Measurements from ENCODE around the gene ANXA5.

The ANXA5 gene

DNA sequence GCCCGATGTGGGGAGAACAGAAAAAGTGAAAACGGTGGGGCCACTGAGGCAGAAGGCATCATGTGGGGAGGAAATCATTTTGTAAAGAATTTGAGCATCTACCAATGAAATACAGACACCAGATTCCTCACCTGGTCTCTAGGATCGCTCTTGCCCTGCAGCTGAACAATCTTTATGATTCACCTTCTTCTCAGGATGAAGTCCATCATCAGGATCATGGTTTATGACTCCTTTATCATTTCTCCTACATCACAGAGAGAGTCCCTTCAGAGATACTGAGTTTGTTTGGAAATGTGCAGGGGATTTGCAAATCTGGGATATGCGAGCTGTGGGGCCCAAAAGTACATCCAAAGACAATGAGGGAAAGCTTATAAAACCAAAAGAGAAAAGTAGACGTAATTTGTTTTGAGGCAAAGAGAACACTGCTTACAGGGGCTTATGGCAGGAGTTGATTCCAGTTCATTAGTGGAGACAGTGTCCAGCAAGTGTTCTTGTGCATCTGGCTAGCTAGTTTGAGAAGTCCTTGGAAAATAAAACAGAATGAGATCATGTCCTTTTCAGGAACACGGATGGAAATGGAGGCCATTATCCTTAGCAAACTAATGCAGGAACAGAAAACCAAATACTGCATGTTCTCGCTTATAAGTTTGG lies 15.3 kb upstream of the ANXA5 start:
- no peak for DNase-seq (ENCODE audit: low read depth)

DNA sequence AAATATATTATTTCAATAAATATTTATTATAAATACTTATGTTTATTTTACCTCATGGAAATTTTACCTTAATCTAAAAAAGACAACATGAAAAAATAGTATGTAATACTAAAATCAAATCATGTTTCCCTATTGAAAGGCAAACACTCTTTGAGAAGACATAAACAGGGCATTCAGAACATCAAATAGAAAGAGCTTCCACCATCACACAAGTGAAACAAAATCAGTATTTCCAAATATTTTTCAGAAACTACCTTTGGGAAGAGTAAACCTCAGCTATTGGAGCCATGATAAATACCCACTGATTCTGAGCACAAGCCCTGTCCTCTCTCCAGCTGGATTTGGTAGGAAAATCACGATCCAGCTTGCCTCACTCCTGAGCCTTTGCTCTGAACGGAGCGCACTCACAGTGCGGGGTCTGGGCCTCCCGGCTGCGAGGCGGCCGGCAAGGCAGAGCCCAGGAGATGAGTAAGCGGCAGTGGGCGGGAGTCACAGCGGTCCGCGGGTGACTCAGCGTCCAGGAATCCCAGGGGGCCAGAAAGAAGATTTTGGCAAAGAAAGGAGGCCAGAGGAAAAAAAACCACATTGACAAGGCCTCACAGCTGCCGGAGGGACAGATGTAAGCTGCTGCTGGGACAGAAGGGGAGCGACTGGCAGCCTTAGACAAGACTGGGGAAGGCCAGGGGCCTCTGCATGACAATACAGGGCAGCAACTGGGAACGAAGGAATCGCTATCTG lies 14.7 kb upstream of the ANXA5 start:
- DNase-seq (ENCODE audit: low read depth): peak; percentile 22

DNA sequence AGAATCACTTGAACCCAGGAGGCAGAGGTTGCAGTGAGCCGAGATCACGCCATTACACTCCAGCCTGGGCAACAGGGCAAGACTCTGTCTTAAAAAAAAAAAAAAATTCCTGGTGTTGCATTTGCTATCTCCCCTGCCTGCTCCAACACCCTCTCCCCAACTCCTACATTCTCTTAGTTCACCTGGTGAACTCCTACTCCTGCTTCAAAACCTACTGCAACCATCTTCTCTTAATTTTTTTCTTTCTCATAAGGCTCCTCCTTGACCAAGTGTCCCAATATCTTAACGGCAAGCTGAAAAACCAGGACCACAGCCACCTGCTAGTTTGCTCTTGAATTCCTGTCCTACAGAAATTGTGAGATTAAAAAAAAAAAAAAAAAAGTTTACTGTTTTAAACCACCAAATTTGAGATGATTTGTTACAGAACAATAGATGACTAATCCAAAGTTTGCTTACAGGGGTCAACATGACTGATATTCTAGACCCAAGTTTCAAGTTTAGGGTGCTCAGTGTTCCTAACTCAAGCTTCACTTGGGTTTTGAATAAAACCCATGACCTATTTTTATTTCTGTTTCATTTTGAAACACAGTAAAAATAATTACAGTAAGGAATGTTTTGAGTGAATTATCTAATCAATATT lies 13.1 kb upstream of the ANXA5 start:
- DNase-seq (ENCODE audit: low read depth): no peak

DNA sequence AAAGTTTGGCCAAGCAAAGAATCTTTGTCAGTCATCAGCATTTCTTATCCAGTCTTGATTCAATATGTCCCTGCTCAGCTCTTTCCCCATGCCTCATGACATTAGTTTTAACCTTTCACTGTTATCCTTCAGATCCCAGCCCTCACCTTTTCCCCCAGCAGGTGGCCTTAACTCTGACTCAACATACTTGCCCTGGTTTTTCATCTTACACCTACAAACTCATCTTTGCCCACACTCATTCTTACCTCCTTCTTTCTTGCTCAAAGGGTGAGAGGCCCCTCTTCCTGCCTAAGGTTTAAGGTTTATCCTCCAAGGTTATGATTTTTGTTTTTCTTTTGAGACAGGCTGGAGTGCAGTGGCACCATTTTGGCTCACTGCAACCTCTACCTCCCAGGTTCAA lies 10.6 kb upstream of the ANXA5 start:
- DNase-seq (ENCODE audit: low read depth): no peak

DNA sequence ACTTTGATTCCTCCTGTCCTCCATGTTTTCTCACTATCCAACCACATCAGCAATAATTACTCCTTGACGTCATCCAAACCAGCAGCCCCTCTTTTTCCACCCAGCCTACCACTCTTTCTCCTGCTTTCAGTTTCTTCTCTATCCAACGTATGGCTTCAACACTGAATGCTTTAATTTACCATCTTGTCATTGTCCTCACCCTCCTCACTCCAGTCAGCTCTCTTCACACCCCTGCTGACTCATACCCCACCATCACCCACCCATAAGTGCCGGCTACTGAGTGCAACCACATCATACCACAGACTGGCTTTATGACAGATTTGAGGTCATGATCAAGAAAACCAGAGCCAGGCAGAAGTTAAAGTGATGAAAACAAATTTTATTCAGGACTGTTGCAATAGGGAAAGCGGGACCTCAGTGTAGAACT lies 9.8 kb upstream of the ANXA5 start:
- DNase-seq (ENCODE audit: low read depth): peak; percentile 56

DNA sequence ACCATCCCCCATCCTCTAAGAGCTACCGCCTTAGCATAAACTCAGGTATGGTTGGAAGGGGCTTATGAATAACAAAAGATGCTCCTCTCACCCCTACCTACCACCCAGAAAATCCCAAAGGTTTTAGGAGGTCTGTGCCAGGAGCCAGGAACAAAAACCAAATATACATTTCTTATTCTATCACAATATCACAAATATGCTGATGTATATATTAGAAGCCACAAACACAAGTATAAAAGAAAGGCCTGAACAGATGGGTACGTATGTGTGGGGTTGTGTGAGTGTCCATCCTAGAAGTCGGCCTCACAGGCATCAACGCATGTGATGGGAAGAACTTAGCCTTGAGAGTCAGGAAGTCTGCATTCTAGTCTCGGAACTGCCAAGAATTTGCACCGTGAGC lies 8.7 kb upstream of the ANXA5 start:
- no peak for DNase-seq (ENCODE audit: low read depth)

DNA sequence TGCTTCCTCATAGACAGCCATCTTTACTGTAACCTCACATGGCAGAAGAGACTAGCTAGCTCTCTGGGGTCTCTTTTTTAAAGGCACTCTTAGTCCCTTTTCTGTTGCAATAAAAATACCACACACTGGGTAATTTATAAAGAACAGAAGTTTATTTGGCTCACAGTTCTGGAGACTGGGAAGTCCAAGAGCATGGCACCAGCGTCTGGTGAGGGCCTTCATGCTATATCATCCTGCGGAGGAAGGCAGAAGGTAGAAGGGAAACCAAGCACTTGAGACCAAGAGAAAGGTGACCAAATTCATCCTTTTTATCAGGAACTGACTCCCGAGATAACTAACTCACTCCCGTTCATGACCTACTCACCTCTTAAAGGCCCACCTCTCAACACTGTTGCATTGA lies 5.4 kb upstream of the ANXA5 start:
- no peak for DNase-seq (ENCODE audit: low read depth)

DNA sequence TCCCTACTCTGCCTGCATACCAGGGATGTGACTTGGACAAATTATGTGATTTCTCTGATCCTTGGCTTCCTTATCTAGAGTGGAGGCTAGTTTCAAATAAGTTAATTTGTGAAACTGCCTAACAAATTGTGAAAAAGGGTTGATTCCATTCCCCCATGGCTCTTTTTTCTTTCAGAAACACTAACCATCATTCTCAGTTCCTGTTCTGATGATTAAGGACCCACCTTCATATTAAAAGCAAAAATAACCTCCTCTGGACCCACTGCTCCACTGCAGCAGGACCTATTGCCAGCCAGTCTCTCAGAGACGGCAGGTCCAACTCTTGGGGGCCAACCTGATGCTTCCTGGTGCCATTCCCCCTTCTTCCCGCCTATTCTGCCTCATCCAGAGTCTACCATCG lies 4.5 kb upstream of the ANXA5 start:
- no peak for DNase-seq (ENCODE audit: low read depth)

DNA sequence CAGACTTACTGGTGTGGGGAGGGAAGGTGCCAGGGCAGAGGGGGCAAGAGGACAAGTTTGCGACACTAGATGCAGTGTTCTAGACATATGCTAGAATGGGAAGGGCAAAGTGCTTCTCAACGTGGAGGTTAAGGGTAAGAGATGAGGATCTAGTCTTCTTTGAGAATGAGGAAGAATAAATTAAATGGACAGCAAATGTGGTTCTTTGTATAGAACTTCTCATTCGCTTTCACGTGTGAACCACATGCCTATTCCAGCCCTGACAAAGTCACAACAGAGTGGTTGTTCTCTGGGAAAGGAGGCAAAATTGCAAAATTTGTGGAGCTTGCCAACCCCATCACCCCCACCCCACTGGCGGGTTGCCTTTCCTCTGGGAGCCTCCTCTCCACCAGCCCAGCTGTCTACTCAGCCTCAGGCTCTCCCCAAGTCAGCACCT lies 1.5 kb upstream of the ANXA5 start:
- DNase-seq (ENCODE audit: low read depth): no peak

DNA sequence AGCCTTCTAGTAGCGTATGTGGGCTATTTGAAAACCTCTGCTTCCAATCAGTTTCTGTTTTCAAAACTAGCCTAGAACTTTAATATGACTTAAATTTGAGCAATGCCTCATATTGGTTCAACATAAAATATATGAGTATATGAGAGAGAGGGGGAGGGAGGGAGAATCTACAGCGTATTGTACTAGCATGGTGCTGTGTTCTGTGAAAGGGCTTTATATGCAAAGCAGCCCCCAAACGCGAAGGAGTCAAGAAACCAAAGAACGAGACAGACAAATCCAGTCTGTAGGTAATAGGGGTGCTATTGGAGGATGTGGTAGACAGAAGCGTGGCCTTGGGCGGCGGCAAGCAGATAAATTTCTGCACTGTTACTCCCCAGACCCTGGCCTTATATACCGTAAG lies 784 bp upstream of the ANXA5 start:
- no peak for DNase-seq (ENCODE audit: low read depth)

DNA sequence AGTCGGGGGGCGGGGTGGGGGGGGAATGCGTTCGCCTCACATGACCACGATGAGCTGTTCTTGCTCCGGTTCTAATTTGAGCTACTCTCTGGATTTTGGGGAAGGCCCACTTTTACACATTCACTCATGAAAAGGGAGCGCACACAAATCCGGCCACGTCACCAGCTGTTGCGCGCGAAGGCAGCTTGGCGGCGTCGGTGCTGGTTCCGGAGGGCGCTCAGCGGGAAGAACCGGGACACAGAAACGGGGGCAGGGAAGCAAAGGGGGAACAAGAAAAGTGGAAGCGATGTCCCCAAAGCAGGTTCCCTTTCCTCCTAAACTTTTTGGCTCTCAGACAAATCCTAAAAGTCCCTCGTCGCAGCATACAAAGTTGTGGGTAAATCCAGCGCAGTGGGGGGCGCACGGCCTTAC lies 605 bp downstream of the ANXA5 start:
- DNase-seq (ENCODE audit: low read depth): peak; percentile 40

DNA sequence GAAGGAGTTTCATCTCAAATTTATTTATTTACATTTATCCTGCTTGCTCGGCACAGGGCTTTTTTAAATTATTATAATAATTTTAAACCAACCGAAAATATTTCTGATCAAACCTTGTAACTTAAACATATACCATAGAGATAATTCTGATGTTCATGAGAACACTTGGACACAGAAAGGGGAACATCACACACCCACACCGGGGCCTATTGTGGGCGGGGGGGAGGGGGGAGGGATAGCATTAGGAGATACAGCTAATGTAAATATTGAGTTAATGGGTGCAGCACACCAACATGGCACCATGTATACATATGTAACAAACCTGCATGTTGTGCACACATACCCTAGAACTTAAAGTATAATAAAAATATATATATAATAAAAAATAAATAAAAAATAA lies 2.9 kb downstream of the ANXA5 start:
- no peak for DNase-seq (ENCODE audit: low read depth)

DNA sequence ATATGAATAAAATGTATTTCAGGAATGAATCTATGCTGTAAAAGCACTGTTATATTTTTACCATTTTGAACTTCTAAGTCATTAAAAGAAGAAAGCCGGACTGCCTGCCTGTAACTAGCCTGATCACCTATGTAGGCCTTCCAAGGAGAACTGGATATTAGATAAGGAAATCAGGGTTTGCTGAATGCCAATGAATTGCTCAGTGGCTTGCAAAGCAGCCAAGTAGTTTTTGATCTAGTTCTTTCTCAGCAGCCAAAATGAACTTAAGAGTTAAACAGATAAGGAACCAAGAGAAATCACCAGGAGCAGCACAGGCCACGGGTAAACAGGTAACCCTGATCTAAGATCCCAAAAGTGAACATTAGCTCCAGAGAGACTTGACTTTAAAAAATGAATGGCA lies 3.3 kb downstream of the ANXA5 start:
- DNase-seq (ENCODE audit: low read depth): no peak

DNA sequence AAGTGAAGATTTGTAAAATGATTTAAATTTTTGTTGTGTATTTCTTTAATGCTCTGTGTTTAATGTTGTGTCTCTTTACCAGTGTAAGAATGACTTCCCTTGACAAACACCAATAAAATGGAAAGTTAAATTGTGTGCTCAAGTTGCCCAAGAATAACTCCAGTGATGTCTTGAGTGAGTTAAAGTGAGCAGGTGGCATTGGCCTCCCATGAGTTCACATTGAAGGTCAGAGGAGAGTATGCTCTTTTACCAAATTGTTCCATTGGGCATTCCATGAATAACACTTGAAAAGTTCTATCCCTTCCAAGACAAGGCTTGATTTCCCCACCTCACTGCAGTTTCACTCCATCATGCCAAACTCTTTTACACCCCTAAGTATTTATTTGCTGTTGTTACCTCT lies 4.5 kb downstream of the ANXA5 start:
- no peak for DNase-seq (ENCODE audit: low read depth)

DNA sequence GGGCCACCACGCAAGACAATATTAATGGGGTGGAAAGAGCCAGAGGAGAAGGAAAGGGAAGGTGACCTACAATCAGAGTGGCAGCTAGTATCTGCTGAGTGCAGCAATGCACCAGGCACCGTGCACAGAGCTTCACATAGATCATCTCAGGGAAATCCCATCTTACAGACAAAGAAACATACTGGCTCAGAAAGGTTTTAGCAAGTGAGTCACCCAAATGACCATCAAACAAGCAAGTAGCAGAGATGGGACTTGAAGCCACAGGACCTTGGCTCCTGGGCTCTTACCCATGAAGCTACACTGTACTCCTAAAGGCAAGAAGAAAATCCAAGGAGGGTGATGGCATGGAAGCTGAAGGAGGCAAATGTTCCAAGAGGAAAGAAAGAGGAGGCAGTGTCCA lies 6.8 kb downstream of the ANXA5 start:
- DNase-seq (ENCODE audit: low read depth): no peak

DNA sequence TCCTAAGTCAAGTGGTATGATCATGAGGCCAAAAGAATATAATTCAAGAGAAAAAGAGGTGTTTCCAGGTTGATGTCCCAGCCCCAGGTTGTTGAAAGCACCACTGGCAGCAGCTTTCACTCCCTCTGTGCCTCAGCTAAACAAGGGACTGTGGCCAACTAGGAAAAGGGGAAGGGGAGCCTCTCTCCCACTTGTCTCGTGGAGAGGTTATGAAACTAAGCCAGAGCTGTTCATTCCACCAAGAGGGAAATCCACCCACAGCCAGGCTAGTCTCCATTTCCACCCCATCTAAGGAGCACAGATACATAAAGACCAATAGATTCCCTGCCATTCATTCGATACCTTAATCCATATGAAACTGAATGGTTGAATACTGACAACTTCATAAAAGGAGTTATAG lies 8.1 kb downstream of the ANXA5 start:
- no peak for DNase-seq (ENCODE audit: low read depth)

DNA sequence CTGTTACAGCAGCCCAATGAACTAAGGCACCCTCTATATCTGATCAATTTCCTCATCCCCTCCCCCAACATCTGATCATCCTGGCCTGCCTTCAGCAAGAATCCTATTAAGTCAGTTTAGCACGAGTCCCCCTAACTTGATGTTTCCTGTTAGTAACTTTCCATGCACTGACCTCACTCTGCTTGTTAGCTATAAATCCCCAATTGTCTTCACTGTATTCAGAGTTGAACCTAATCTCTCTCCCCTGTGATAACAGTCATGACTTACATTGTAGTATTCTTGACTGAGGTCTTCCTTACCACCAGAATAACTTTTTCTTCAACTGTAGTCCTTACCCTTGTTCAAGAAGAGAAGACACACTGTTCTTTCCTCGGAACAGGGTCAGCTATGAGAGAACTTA lies 8.5 kb downstream of the ANXA5 start:
- DNase-seq (ENCODE audit: low read depth): no peak

DNA sequence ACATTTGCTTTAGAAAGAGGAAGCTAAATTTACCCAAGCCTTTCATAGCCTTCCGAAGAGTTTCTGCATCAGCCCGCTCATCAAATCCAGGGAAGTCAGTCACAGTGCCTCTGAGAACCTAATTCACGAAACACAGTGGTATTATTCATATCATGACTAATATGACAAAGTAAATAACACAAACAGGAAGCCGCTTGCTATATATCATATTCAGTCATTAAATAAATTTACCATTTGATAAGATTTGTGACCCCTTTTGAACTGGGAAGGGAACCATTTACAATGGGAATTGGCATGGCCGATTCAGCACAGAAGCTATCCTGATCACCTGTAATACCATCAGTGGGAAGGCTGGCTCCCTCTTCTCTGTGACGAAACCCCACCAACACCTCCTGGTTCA lies 10.5 kb downstream of the ANXA5 start:
- DNase-seq (ENCODE audit: low read depth): no peak

DNA sequence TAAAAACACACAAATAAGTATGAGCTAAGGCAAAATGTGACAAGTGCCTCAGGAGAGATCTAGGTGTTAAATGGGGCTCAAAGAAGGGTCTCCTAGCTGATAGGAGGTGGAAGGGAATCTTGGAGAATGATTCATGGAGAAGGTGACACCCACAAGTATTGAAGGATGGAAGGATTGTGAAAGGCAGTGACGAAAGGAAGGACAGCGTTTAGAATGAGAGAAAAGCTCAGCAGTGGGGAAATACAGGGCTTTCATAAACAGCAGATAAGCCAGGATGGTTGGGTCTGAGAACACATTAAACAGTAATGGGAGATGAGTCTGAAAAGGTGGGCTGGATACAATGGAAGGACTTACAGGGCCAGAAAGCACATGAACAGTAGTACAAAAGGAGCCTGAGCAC lies 11.5 kb downstream of the ANXA5 start:
- DNase-seq (ENCODE audit: low read depth): no peak

DNA sequence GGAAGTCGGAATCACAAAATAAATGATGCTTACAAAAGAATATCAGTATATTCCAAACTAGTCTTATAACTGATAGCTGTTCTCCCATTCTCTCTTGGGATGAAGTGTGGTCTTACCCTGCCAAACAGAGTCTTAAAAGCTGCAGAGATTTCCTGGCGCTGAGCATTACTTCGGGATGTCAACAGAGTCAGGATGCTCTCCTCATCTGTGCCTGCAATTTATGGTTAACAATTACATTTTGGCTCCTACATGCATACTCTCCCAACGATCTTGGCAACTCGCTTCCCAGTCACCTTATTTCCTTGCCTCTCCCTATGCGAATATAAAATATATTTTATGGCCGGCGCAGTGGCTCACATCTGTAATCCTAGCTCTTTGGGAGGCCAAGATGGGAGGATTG lies 12.2 kb downstream of the ANXA5 start:
- DNase-seq (ENCODE audit: low read depth): no peak

DNA sequence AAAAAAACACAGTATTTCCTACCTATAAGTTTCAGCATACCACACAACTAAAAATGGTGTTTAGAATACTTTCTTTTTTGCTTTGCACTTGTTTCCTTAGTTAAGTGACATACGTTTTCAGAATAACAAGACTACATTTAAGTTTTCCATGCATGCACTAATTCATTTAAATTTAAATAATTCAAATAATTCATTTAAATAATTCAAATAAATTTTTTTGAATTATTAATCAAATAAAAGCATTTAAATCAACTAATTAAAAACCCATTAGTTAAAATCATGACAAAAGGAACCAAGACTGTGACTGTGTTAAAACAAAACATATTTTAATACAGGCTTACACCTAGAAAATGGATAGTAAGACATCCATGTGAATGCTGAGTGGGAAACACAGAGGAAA lies 12.8 kb downstream of the ANXA5 start:
- DNase-seq (ENCODE audit: low read depth): no peak

DNA sequence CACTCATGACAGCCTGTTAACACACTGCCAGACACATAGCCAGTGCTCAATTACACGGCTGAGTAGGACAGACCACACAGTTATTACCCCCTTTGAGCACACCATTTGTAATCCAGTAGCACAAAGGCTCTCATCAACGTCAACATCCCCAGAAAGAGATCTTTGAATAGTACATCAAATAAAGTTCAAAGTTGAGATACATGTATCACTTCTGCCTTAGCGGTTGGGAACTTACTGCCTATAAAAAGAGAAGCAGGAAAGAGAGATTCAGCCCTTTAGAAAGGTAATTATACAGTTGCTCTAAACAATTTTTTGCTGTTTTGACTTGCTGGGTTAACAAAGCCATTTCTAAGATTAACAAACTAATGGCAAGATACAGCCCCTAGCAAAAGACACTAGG lies 16.2 kb downstream of the ANXA5 start:
- no peak for DNase-seq (ENCODE audit: low read depth)

DNA sequence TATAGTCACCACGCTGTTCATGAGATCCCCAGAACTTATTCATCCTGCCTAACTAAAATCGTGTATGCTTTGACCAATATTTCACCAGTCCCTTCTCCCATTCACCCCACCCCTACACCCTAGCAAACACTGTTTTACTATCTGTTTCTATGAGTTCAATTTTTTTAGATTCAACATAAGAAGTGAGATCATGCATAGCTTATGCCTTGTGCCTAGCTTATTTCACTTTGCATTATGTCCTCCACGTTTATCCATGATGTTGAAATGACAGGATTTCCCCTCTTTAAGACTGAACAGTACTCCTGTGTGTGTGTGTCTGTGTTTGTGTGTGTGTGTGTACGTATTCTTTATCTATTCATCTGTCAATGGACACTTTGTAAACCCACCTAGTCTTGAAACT lies 16.8 kb downstream of the ANXA5 start:
- DNase-seq (ENCODE audit: low read depth): no peak

DNA sequence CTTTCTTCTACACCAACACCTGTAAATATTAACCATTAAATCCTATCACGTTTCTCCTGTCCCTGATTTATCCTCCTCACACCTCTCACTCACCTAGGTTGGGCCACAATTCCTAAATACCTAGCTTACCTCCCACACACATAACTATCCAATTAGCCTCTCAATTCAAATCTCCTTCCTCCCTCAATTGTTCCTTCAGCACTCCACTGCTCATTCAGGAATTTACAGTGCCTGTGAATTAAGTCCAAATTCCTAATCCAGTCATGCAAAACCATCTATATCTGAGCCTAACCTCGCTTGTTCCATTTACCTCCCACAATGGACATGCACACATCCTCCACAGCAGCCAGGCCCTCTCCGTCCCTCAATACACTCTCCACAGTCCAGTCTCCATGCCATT lies 17.5 kb downstream of the ANXA5 start:
- DNase-seq (ENCODE audit: low read depth): no peak
